Lower leg skin (tissue), 3 donors: ENCODE measurements around the gene GNL3.

Experiments
- CTCF ChIP-seq, 3 donors: fragments of 450-650 bp; IDR thresholded peaks; one replicate each; pipeline ENCODE4 v1.5.1; 2016; ENCODE audit warnings: antibody characterized with exemption in 3 of 3, mild to moderate bottlenecking in 3 of 3, moderate library complexity in 2 of 3
- POLR2A ChIP-seq, 2 donors: fragments of 450-650 bp; IDR thresholded peaks; one replicate each; pipeline ENCODE4 v1.6.1; 2016 to 2017; ENCODE audit warnings: antibody characterized with exemption in 2 of 2, mild to moderate bottlenecking in 1 of 2, moderate library complexity in 1 of 2

- no peak for TF ChIP-seq CTCF (IDR thresholded peaks at IDR 0.05)
- TF ChIP-seq POLR2A (IDR thresholded peaks at IDR 0.05), result no peak
These were observed 56.7 kb downstream of the GNL3 start for GRCh38 chr3:52742418-52743041.
